HG03139 (cell line): Measurements from ENCODE around the gene ZBTB7C.

Experiments used
- ATAC-seq: cut with Tn5 transposase; IDR thresholded peaks from one replicate; pipeline ENCODE4 v1.9.1; 2021; ENCODE audit not compliant: unreplicated experiment

ZBTB7C gene

DNA sequence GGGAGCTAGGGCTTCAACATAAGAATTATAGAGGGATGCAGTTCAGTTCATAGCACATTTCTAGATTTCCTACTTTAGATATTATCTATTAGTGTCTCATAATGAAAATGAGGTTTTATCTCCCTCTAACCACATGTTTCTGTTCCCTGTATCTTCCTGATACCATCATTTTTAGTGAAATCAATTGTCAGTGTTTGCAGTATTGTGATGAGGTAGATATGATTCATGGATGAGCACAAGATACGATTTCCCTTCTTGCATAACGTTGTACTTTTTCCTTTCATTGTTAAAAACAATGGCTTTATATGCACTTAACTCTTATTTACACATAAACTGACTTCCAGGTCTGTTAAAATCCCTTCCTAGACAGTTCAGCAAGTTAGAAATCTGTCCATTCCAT is 211.4 kb downstream of the ZBTB7C start:
- ATAC-seq: no peak

DNA sequence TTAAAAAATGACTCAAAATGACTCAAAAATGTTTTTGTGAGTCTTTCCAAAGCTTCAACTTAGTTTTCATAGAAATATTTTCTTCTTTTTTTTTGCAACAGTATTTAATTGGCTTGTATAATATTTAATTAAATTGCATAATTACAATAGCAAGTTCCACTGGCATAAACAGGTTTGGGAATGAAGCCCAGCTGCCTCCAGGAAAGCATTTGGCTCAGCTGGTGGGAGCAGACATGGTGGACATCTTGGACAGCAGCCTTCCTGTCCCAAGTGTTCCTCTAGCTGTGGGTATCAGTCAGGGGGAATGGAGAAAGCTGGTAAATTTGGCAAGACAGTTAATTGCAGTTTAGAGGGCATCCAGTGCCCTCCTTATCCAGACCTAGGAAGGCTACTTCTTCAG is 213.4 kb downstream of the ZBTB7C start:
- ATAC-seq: no peak

DNA sequence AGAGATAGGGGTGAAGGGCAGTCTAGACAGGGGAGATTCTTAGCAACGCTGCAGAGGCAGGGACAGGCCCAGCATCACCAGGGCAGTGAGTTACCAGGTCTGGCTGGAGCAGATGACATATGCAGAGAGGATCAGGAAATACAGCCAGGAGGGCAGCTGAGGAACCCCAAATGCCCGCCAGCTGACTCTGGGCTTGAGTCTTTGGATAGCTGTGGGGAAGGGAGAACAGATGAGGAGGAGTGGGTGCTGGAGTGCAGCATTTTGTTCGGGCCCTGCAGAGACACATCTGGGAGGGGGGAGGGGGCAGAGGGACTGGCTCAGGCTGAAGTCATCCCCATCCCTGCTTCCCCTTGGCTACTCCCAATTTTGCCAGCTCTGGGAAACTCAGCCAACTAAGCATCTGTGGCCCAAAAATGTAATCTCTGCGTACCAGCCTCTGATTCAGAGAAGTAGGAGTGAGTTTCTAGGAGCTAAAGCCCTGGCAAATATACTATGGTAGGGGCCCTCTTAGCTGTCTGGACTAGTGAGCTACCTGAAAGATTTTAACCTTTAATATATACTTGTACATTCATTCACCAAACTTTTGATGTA is 214.5 kb downstream of the ZBTB7C start:
- ATAC-seq: no peak

DNA sequence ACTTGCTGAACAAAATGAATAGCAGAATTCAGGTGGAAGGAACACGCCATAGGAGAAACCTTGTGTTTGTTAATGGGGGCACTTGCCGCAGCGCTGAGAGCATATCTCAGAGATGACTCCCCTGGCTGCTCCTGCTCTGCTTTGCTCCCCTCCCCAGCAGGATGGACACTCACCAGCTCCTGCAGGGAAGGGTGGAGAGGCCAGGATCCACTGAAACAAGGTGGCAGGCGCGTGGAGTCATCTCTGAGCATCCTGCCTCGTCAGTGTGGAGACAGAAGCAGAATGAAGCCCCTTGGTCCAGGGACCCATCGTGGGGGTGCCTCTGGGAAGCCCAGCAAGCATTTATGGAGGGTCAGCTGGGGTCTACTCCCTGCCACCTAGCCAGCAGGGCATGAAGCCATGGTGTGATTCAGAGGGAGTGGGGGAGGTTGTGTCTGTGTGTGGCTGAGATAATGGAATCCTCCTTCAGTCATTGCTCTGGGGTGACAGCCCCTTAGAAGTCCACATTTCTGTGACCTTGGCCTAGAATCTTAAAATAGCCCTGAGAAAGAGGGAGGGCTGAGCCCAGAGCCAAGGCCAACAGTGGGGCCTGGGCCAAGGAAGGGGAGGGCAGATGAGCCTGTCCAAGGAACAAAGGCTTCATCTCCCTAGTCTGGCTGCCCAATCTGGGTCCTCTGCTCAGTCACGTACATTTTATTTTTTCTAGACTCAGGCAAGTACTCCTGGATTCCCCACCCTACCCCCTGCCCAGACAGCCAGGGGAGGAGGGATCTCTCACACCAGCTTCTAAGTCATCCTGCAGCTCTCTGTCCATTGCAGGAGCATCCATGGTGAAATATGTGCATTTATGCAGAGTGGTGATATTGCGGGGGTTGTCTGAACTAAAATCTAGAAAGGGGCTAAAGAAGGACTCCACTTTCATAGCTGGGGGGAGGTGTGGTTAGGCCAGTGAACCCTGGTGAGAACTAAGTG is 215.4 kb downstream of the ZBTB7C start:
- no peak for ATAC-seq

DNA sequence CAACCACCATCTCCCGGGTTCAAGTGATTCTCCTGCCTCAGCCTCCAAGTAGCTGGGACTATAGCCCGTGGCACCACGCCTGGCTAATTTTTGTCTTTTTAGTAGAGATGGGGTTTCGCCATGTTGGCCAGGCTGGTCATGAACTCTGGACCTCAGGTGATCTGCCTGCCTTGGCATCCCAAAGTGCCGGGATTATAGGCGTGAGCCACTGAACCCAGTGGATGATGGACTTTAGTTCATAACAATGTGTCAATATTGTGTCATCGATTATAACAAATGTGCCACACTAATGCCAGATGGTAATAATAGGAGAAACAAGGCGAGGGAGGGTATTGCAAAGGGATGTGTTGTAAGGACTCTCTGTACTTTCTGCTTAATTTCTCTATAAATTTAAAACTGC is 216.6 kb downstream of the ZBTB7C start:
- no peak for ATAC-seq

DNA sequence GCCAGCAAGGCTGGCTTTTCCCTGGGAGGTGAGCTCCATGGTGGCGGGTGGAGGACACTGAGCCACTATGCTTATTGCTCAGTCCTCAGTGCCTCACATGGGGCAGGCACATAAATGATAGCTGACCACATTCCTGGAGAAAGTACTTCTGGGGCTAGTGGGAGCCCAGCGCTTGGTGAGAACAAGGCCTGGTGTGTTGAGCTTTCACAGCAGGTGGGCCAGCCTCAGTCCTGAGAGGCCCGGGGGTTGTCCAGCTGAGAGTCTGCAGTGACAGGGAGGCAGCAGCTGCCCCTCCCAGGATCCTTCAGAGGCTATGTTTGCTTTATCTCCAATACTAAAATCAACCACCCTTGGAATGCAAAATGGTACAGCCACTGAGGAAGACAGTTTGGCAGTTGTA is 217.7 kb downstream of the ZBTB7C start:
- no peak for ATAC-seq

DNA sequence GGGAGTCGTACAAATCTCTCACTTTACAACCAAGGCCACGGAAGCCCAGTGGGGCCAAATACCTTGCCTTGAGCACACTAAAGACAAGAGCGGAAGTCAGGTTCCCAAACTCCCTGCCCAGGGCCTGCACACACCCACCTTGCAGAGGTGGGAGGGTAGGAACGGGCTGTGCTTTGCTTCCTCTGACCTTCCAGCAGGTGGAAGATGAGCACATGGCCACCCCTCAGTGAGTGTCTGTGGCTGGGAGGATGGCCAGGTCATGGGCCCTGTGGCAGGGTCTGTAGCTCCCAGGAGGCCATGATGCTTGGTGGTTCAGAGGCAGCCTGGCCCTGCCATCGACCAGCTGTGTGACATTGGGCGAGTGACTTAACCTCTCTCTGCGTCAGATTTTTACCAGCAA is 218.2 kb downstream of the ZBTB7C start:
- ATAC-seq: no peak

DNA sequence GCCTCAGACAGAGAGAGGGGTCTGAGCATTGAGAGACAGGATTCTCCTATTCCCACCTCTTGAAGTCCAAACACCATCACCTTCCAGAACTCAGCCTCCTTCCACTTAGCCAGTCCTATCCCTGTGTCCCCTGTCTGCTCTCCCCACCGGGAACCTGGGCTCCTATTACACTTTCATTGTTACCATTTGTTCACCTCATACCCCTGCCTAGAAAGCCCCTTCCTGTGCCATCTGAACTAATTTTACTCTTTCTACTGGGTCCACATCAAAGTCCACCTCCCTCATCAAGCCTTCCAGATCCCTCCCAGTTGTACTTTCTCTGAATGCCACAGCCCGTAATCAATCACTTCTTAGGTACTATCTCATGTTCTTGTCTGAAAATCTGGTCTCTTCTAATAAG is 220.6 kb downstream of the ZBTB7C start:
- ATAC-seq: no peak

DNA sequence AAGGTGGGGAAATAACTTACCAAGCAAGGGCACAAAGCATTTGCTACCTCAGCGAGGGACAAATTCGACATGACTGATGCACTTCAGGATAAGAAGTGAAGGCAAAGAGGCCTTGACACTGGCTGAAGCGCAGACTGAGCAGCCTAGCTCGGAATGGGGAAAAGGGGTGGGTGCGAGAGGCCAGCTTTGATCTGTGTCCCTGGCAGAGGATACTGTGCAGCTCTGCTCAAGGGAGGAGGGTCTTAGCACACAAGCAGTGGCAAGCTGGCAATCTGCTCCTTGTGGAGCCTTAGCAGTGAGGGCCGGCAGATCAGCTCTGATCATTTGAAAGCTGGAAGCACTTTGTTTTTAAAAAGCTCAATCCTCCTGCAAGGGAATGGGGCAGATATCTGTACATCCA is 222.3 kb downstream of the ZBTB7C start:
- no peak for ATAC-seq

DNA sequence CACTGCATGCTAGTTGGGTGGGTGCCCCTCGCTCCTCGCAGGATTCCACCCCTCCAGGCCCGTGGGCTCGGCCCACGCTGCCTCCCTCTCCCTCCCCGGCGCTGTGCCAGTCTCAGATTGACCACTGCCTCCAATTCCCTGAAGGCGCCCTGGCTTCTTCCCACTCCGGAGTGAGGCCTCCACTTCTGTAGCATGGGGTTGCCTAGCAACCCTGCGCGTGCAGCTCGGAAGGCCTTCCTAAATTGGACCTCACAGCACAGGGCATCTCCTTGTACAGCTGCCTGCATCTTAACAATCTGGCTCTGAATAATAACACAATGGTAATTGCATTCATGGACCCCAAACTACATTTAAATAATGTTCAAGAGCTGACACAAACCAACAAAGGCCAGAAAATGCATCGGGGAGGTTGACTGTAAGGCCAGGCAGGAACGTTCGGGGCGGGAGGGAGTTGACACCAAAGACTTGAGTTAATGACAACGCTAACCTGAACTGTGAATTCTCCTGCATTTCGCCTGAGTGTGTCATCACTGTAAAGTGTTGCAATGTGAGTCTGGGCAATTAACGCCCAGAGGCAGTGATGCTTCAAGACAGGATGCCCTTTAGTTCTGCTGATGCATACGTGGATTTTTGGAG is 222.9 kb downstream of the ZBTB7C start:
- no peak for ATAC-seq

DNA sequence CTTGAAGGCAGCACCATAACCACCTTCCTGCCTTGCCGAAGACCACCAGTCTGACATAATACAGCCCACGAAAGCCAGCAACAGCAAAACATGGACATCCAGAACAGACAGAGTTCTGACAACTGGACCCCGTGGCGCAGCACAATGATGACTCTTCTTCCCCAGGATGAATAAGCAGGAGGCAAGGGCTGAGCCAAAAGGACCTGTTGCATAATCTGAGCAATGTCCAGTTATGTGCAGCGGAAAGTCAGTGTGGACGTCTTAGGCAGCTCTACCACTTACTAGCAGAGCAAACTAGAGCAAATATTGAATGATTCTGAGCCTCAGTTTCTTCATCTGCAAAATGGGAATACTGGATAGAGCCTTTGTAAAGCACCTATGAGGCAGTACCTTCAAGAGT is 225.1 kb downstream of the ZBTB7C start:
- ATAC-seq: no peak

DNA sequence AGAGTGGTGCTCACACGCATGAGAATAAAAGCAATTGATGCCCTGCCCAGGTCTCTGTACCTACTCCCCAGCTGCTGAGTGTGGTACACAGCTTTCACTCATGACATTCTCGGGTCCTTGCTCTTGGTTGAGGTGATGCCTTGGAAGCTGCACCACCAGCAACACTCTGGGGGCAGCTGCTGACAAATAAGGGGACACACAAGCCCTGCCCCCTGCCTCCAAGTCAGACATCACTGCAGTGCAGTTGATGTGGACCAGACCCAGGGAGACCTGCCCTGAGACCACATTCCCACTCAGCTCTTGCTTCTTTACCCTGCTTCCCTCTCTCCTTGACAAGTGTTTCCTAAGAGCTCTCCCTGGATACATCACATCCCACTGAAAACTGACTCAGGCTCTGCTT is 225.6 kb downstream of the ZBTB7C start:
- ATAC-seq: no peak

DNA sequence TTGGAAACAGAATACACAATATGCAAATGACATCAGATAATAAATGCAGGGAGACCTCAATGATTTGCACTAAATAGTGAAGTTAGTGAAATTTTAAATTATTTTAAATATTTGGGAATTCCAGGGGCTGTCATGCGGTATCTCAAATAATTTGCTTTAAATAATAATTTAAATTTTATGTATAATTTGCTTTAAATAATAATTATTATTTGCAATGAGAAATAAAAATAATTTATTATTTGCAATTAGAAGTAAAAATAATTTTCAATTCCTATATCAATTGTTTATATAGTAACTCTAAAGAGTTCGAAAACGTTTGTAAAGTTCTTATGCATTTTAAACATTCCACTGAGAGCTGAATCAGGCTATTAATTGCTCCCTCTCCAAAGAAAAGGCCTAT is 226.4 kb downstream of the ZBTB7C start:
- ATAC-seq: no peak

DNA sequence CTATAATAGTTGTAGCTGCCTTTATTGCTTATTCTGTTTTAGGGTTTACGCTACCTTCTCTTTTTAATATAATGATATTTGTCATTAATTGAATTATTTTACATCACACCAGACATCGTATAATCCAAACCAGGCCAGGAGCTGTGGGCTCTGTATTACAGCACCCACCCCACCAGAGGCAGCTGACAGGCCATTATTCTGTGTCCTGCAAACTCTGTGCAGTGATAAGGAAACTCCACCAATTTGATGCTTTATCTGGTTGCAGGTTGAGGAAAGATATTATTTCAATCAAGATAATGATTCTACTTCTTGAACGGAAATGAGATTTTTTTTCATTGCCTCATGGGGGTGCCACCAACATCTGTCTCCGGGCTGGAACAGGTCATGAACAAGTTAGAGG is 227.3 kb downstream of the ZBTB7C start:
- no peak for ATAC-seq

DNA sequence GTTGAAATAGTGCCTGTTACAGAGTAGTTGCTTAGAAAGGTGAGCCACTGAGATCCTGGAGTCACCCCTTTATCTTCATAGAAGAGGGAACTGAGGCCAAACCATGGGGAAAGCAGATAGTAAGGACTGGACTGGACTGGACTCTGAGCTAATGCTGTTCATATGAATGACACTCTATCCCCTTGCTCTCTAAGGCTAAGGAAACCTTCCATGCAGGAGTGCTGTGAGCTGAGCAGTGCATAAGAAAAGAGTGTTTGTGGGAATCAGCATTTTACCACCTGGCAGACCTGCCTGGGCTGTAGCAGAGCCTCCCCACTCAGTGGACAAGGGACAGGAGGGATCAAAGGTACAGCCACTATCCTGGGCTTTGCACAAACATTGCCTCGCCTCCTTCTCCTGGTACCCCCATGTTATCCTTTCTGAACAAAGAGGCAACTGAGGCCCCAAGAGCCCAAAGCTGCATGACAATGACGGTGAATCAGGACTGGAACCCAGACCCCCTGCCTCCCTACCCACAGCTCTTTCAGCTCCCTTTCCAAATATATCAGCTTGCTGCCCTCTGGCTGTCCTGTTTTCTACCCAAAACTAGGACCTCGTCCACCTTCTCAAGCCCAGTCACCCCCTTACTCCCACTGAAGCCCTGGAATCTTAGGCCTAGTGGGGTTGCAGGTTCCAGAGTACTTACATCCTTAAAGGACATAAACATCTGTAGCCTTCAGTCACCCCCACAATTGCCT is 227.9 kb downstream of the ZBTB7C start:
- ATAC-seq: no peak

DNA sequence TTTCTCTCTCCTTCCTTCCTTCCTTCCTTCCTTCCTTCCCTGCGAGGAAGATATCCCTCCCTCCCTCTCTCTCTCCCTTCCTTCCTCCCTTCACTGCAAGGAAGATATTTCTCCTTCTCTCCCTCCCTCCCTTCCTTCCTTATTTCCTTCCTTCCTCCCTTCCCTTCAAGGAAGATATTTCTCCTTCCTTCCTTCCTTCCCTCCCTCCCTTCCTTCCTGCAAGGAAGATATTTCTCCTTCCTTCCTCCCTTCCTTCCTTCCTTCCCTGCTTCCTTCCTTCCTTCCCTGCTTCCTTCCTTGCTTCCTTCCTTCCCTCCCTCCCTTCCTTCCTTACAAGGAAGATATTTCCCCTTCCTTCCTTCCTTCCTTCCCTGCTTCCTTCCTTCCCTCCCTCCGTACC is 229.5 kb downstream of the ZBTB7C start:
- ATAC-seq: no peak

- ATAC-seq: no peak
Measured at GRCh38 chr18:48179001-48179400, 230.2 kb downstream of the ZBTB7C start.

DNA sequence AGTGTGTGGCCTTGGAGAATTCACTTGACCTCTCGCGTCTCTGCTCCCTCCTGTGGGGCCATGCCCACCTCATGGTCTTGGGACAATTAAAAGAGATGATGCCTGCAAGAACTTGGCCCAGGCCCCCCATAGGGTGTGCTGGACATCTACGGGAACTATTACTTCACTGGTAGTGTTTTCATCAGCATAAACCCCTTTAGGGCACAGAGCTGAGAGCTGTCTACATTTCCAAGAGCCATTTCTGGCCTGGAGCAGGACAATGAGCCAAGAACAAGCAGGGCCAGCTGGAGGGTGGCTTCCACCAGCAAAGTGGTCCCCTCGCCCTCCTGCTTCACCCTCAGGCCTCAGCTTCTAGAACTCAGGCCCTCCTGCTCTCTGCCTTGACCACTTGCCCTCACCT is 232.3 kb downstream of the ZBTB7C start:
- no peak for ATAC-seq

DNA sequence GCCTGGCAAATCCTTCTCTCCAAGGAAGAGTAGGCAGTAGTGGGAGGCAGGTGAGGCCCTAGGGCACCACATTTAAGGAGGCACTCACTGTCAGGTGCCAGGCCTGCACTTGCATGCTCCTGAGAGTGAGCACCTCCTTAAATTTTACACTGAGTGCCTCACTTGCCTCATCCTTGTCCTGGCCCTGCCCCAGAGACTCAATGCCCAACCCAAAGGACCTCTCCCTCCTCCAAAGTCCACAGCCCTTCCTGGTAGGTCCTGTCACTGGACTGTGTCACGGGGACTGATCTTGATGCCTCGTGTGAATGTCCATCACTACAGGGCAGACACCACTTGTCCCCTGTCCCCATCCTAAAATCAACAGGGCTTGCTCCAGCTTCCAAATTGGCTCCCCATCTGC is 235.6 kb downstream of the ZBTB7C start:
- ATAC-seq: no peak

DNA sequence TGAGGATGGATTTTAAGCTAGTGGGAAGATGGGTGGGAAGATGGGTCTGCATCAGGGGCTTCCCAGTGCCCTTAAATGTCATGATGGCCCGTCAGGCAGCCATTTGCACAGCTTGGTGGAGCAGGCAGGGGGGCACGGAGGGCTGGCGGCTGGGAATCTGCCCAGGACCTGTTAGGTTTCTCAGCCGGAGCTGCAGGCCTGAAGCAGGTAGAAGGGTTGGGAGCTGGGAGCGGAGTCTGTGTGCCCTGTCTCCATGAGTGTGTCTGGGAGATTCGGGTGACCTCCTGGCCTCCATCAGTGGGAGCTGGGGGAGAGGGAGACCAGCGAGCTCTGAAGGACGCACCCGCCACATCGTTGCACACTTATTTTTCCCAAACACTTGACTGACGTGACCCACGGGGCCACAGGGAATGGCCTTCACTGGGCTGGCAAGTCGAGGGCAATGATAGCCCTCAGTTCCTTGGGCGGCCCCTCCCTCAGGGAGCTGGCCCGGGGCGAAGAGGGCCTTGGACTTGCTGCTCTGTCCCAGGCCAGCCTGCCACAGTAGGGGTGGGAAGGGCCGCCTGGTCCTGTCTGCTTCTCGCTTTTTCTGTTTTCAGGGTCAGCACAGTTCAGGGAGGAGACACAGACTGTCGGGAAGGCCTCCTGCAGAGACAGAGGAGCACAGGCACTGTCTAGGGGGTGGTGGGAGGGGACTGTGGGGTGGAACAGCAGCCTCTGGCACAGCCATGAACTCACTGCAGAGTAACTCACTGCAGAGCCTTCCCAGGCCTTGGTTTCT is 236.8 kb downstream of the ZBTB7C start:
- ATAC-seq: no peak
